H9 (cell line): Measurements from ENCODE around the gene KCNMA1. TPM values are rescaled to one million over a fixed set of nuclear protein-coding genes. Genes with fewer than 3 reads are reported as not detected.

ENCODE experiments used
- DNase-seq: peaks from one replicate; pipeline ENCODE4 v3.0.0-alpha.2; 2017
- H2AFZ ChIP-seq: one replicate; pipeline ENCODE4 v1.6.1; 2013; ENCODE audit warnings: mild to moderate bottlenecking, low read length, control low read depth, moderate library complexity
- H2AK5ac ChIP-seq: 2 replicates; pipeline ENCODE4 v1.6.1; 2013; ENCODE audit warnings: low read length, control low read depth, mixed read lengths; ENCODE audit not compliant: insufficient read length
- H2BK120ac ChIP-seq: one replicate; pipeline ENCODE4 v1.6.1; 2013; ENCODE audit warnings: low read depth, mild to moderate bottlenecking, low read length, control low read depth, inconsistent platforms; ENCODE audit not compliant: poor library complexity, severe bottlenecking
- H2BK12ac ChIP-seq: 2 replicates; pipeline ENCODE4 v1.6.1; 2013; ENCODE audit warnings: low read length, control low read depth, mixed read lengths, low read depth; ENCODE audit not compliant: insufficient read length
- H2BK15ac ChIP-seq: 2 replicates; pipeline ENCODE4 v1.6.1; 2013; ENCODE audit warnings: low read depth, low read length, control low read depth
- H2BK20ac ChIP-seq: one replicate; pipeline ENCODE4 v1.6.1; 2013; ENCODE audit warnings: low read depth, mild to moderate bottlenecking, low read length, control low read depth, inconsistent platforms; ENCODE audit not compliant: poor library complexity, severe bottlenecking
- H2BK5ac ChIP-seq: 2 replicates; pipeline ENCODE4 v1.6.1; 2013; ENCODE audit warnings: low read length, control low read depth, mixed read lengths; ENCODE audit not compliant: insufficient read length
- H3K14ac ChIP-seq: 2 replicates; pipeline ENCODE4 v1.6.1; 2013; ENCODE audit warnings: low read length, control low read depth; ENCODE audit not compliant: insufficient read depth
- H3K18ac ChIP-seq: 2 replicates; pipeline ENCODE4 v1.6.1; 2013; ENCODE audit warnings: low read depth, mild to moderate bottlenecking, mixed read lengths, low read length, control low read depth; ENCODE audit not compliant: insufficient read length
- H3K23ac ChIP-seq: 2 replicates; pipeline ENCODE4 v1.6.1; 2013; ENCODE audit warnings: low read length, control low read depth, mixed read lengths, low read depth; ENCODE audit not compliant: insufficient read length
- H3K23me2 ChIP-seq: 2 replicates; pipeline ENCODE4 v1.6.1; 2013; ENCODE audit warnings: low read depth, mild to moderate bottlenecking, mixed read lengths, low read length, control low read depth; ENCODE audit not compliant: insufficient read length, poor library complexity, severe bottlenecking
- H3K27ac ChIP-seq: 2 replicates; pipeline ENCODE4 v1.5.1; 2013; ENCODE audit warnings: low read length, control low read depth, mixed read lengths, low read depth; ENCODE audit not compliant: insufficient read length
- H3K27me3 ChIP-seq: 2 replicates; pipeline ENCODE4 v1.6.1; 2013; ENCODE audit warnings: low read length, control low read depth, inconsistent platforms; ENCODE audit not compliant: insufficient read depth
- H3K4ac ChIP-seq: 2 replicates; pipeline ENCODE4 v1.6.1; 2013; ENCODE audit warnings: low read depth, mild to moderate bottlenecking, control low read depth, inconsistent platforms, low read length, moderate library complexity
- H3K4me1 ChIP-seq: 2 replicates; pipeline ENCODE4 v1.6.1; 2013; ENCODE audit warnings: low read length, control low read depth, inconsistent platforms; ENCODE audit not compliant: insufficient read depth
- H3K4me2 ChIP-seq: 2 replicates; pipeline ENCODE4 v1.6.1; 2013; ENCODE audit warnings: low read length, control low read depth, mixed read lengths; ENCODE audit not compliant: insufficient read length, insufficient read depth
- H3K56ac ChIP-seq: 2 replicates; pipeline ENCODE4 v1.6.1; 2013; ENCODE audit warnings: low read depth, mild to moderate bottlenecking, mixed read lengths, low read length, control low read depth; ENCODE audit not compliant: insufficient read length
- H3K79me1 ChIP-seq: 2 replicates; pipeline ENCODE4 v1.6.1; 2013; ENCODE audit warnings: low read depth, mild to moderate bottlenecking, moderate library complexity, low read length, control low read depth, inconsistent platforms; ENCODE audit not compliant: insufficient read depth, poor library complexity, severe bottlenecking
- H3K79me2 ChIP-seq: 2 replicates; pipeline ENCODE4 v1.6.1; 2013; ENCODE audit warnings: low read length, control low read depth, inconsistent platforms; ENCODE audit not compliant: insufficient read depth
- H3K9ac ChIP-seq: 2 replicates; pipeline ENCODE4 v1.6.1; 2013; ENCODE audit warnings: low read length, control low read depth, mixed read lengths; ENCODE audit not compliant: insufficient read length; ENCODE audit errors: extremely low read depth
- H3K9me3 ChIP-seq: one replicate; pipeline ENCODE4 v1.6.1; 2013; ENCODE audit warnings: low read depth, low read length, inconsistent platforms; ENCODE audit not compliant: control insufficient read depth
- H3T11ph ChIP-seq: one replicate; pipeline ENCODE4 v1.6.1; 2013; ENCODE audit warnings: mild to moderate bottlenecking, low read length, control low read depth, inconsistent platforms
- H4K20me1 ChIP-seq: one replicate; pipeline ENCODE4 v1.6.1; 2013; ENCODE audit not compliant: control insufficient read depth, insufficient read length, insufficient read depth
- H4K5ac ChIP-seq: 2 replicates; pipeline ENCODE4 v1.6.1; 2013; ENCODE audit warnings: low read depth, mild to moderate bottlenecking, mixed read lengths, low read length, control low read depth; ENCODE audit not compliant: insufficient read length
- H4K8ac ChIP-seq: replicated peaks from 2 replicates; pipeline ENCODE4 v1.6.1; 2013; ENCODE audit warnings: low read length, control low read depth, mixed read lengths, low read depth; ENCODE audit not compliant: insufficient read length
- H4K91ac ChIP-seq: 2 replicates; pipeline ENCODE4 v1.6.1; 2013; ENCODE audit warnings: low read depth, mild to moderate bottlenecking, moderate library complexity, mixed read lengths, low read length, control low read depth; ENCODE audit not compliant: insufficient read length
- H3K27ac Mint-ChIP-seq, 3 experiments: 2 replicates in 2 of 3; 3 replicates in 1 of 3; pipeline ENCODE4 v1.8.0; 2020 to 2021; ENCODE audit warnings: mixed read lengths in 3 of 3, mild to moderate bottlenecking in 1 of 3, moderate library complexity in 1 of 3
- H3K27me3 Mint-ChIP-seq: 2 replicates; pipeline ENCODE4 v1.8.0; 2021; ENCODE audit warnings: low read depth, mild to moderate bottlenecking, moderate library complexity, mixed read lengths
- H3K36me3 Mint-ChIP-seq, 3 experiments: 2 replicates in 2 of 3; 3 replicates in 1 of 3; pipeline ENCODE4 v1.8.0; 2020 to 2021; ENCODE audit warnings: low read depth in 3 of 3, mixed read lengths in 3 of 3; ENCODE audit not compliant: insufficient read depth in 1 of 3
- H3K4me1 Mint-ChIP-seq, 2 experiments: 2 replicates each; pipeline ENCODE4 v1.8.0; 2020; ENCODE audit warnings: mixed read lengths in 2 of 2
- H3K4me3 Mint-ChIP-seq, 2 experiments: 2 replicates in 1 of 2; 3 replicates in 1 of 2; pipeline ENCODE4 v1.8.0; 2020 to 2021; ENCODE audit warnings: mild to moderate bottlenecking in 2 of 2, mixed read lengths in 2 of 2, moderate library complexity in 1 of 2
- H3K9me3 Mint-ChIP-seq, 2 experiments: 2 replicates in 1 of 2; 3 replicates in 1 of 2; pipeline ENCODE4 v1.8.0; 2020; ENCODE audit warnings: mild to moderate bottlenecking in 2 of 2, mixed read lengths in 2 of 2, moderate library complexity in 1 of 2
- WGBS: extraction: QIAGEN DNeasy Blood & Tissue Kit; methylation state at CpG from one replicate; pipeline ENCODE4 v1.1.7; 2013; ENCODE audit warnings: missing lambda C conversion rate, low lambda C conversion rate, mixed read lengths; ENCODE audit not compliant: insufficient read length; ENCODE audit errors: extremely low coverage; 5-methylcytosine and 5-hydroxymethylcytosine counted together
- total RNA-seq: library from RNA; stranded (reverse); gene quantifications from 2 replicates; pipeline ENCODE4 v1.2.1, GENCODE V29; 2021
- TF ChIP-seq, protein P1 (sequence below): fragments of 200-600 bp; sonication (generic); conservative IDR thresholded peaks from 3 replicates; pipeline ENCODE4 v1.8.0; 2021; ENCODE audit warnings: antibody characterized with exemption, mild to moderate bottlenecking

KCNMA1 gene
- total RNA-seq, 1 experiment from 2014 or later: 2.0 TPM

DNA sequence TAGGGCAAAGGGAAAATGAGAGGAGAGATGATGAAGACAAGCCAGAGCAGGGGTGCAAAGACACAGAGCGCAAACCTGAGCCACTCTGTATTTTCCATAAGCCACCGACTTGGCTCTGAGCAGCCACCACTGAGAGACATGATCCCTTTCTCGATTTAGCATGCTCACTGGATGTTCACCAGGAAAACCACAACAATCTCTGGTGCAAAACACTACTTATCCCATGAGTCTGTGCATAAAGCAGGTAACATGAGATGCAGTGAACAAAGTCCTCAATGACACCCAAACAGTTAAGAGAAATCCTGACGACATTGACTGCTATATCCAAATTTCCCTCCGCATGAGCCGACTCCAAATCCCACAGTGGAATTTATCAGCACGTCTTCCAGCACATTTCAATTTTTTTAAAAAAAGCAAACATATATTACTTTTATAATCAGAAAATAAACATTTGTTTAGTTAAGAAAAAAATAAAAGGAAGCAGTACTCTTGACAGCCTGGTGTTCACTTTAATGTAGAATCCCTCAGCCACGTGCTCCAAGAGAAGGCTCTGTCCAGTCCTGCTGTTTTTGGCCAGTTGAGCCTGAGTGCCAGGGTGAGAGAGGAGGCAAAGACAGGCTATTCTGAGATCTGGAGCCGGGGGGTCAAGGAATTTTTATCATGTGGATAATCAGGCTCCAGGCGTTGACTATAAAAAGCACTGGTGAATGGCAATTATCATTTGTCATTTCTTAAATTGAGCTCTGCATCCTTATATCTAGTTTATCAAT is 238.4 kb downstream of the KCNMA1 start:
- Histone ChIP-seq H3K79me1 (no peaks in the 10 kb centered on the region), H2BK5ac (no peak overlapping the region), H4K5ac (no peak overlapping the region), H3K9me3 (no peaks in the 10 kb centered on the region), H3K14ac (no peak overlapping the region), H4K8ac (no peak overlapping the region), H2AFZ (no peak overlapping the region), H3K23me2 (no peaks in the 10 kb centered on the region), H2BK20ac (no peak overlapping the region), H3K4ac (no peak overlapping the region), H3K4me1 (no peaks in the 10 kb centered on the region), H3K23ac (no peak overlapping the region), H2BK15ac (no peak overlapping the region), H3K27me3 (no peaks in the 10 kb centered on the region), H3K27ac (no peak overlapping the region), H2AK5ac (no peak overlapping the region), H3K4me2 (no peak overlapping the region), H4K20me1 (no peaks in the 10 kb centered on the region), H3K18ac (no peak overlapping the region), H3K56ac (no peak overlapping the region), H3K79me2 (no peaks in the 10 kb centered on the region), H2BK120ac (no peak overlapping the region), H3K9ac (no peak overlapping the region), H3T11ph (no peak overlapping the region), H4K91ac (no peak overlapping the region), H2BK12ac (no peak overlapping the region)
- Mint-ChIP-seq H3K9me3 (no peaks in the 10 kb centered on the region), H3K27me3 (no peaks in the 10 kb centered on the region; the same call in 1 of the 2 replicates), H3K4me3 (no peak overlapping the region), H3K36me3 (no peaks in the 10 kb centered on the region), H3K4me1 (peaks cover 5 to 6% of the 10 kb centered on the region in 2 experiments), H3K27ac (no peak overlapping the region)
- WGBS: no CpG with 5 or more reads among the region's 10 CpGs
- TF ChIP-seq, protein P1, sequence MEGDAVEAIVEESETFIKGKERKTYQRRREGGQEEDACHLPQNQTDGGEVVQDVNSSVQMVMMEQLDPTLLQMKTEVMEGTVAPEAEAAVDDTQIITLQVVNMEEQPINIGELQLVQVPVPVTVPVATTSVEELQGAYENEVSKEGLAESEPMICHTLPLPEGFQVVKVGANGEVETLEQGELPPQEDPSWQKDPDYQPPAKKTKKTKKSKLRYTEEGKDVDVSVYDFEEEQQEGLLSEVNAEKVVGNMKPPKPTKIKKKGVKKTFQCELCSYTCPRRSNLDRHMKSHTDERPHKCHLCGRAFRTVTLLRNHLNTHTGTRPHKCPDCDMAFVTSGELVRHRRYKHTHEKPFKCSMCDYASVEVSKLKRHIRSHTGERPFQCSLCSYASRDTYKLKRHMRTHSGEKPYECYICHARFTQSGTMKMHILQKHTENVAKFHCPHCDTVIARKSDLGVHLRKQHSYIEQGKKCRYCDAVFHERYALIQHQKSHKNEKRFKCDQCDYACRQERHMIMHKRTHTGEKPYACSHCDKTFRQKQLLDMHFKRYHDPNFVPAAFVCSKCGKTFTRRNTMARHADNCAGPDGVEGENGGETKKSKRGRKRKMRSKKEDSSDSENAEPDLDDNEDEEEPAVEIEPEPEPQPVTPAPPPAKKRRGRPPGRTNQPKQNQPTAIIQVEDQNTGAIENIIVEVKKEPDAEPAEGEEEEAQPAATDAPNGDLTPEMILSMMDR: no peak
- no peak for DNase-seq
